Astrocyte (in vitro differentiated cells and primary cell): ENCODE results near the gene CLCN1.

Experiments
- CTCF ChIP-seq: IDR thresholded peaks from 2 replicates; pipeline ENCODE4 v1.5.1; 2011; ENCODE audit warnings: low read depth, mild to moderate bottlenecking, inconsistent platforms, low read length, moderate library complexity; ENCODE audit not compliant: insufficient read depth
- EZH2 ChIP-seq: IDR thresholded peaks from 2 replicates; pipeline ENCODE4 v1.6.1; 2012; ENCODE audit warnings: mild to moderate bottlenecking, low read length, inconsistent platforms; ENCODE audit not compliant: insufficient read depth

GRCh38 chr7:143388051-143388450, 72.1 kb downstream of the CLCN1 start:
- TF ChIP-seq CTCF (no peak), EZH2 (no peak)
